T1000 (cell line): ENCODE measurements around the gene CALML4.
A peak's percentile ranks its signal among the peaks of the same experiment; 100 is the strongest.
"Not testable (repeated sequence)": the region's sequence is repeated elsewhere in the genome, so short reads cannot be mapped to it uniquely, and the experiment has no call there.

Experiments used
- DNase-seq: peaks from one replicate; lab custom pipeline; 2025; ENCODE audit warnings: mixed read lengths; lab: John Stamatoyannopoulos, UW

CALML4 gene

GRCh38 chr15:68204776-68205557 lies at the start of gene CALML4:
TSS of gene CALML4 (minus strand) at chr15:68205332. CDS start at chr15:68205247, 85 bp downstream.
- DNase-seq, result no peak

DNA sequence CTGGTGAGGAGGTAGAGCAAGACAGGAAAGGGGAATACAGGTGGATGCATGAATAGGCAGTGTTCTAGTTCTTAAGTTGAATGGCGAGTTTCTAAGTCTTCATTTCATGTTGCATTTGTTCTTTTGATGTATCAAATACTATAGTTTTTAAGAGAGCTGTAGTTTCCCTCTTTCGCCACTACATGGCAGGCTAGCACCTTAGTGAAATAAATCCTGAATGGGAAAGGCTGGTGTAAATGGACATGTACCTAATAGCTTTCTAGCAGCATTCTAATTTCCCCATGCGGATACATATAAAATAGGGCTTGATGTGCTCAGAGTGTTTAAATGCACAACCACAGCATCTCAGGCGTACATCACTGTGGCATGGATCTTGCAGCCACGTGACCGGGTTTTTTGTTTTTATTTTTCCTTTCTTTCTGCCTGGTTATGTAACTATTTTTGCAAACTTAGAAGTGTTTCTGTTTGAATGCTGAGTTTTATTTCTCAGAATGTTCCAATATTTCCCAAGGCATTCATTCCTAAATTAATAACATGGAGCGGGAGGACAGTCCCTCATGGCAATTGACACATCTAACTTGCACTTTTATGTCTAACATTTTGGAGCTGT lies 47.9 kb upstream of the CALML4 start:
- peak; percentile 24 for DNase-seq

GRCh38 chr15:68249058-68249713 lies 44.1 kb upstream of the CALML4 start:
- no peak for DNase-seq

GRCh38 chr15:68244235-68244634 lies 39.1 kb upstream of the CALML4 start:
- DNase-seq, result no peak

DNA sequence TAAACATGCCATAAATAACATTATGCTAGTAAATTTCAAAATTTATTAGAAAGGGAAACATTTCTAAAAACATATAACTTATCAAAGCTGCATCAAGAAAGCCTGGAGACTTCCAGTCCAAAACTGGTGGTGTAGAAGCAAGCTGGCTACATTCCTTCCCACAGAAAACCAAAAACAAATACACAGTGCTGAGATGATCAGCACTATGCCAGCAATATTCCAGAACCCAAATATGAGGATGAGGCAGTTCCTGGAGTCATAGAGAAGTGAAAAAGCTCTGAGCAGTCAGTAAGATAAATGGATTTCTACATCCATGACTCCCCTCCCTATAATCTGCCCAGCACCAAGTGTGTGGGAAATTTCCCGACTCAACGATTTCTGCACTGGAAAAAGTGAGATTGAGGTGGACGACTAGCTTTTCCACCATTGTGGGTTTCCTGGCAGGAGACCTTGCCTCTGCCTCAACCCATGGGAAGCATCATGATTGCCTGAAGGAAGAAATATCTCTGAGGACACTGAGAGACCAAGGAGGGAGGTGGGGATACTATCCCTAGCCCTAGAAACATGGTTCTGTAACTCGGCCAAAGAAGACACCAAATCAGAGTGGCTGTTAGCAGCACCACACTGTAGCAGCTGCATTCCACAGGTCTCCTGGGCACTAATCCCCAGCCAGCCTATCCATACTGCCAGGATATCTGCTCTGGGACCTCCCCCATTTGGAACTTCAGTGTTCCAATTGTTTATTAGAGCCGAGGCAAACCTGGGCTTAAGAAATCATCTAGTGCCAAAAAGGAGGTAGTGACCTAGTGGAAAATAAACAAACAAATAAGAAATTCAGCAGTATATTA lies 36.2 kb upstream of the CALML4 start:
- DNase-seq, result no peak

DNA sequence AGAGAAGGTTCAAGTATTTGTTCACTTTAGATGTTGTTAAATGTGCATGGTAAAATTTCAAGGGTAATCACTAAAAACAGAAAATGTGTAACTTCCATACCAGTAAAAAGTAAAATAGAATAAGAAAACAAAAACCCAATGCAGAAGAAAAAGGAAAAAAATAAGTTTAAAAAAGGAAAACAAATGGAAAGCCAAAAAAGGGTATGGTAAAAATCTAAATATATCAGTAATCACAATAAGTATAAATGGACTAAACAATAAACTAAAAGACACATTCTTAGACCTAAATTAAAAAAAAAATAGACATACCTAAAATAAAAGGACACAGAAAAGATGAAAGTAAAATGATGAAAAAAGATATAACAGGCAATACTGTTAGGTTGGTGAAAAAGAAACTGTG lies 33.9 kb upstream of the CALML4 start:
- no peak for DNase-seq

DNA sequence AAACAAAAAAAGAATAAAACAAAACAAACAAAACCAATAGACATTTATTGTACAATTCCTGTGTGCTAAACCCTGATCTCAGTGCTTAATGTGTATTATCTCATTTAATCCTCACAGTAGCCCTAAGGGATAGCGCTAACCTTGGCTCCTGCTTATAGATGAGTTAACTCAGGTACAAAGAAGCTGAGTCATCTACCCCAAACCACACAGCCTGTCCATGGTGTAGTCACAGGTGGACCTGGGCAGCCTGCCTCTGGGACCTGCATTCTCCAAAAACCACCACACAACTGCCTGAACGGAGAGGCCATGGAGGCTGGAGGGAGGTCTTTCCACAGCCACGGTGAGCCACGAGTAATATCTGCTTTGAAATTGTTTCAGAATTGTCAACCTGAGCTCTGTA lies 29.9 kb upstream of the CALML4 start:
- DNase-seq, result no peak

DNA sequence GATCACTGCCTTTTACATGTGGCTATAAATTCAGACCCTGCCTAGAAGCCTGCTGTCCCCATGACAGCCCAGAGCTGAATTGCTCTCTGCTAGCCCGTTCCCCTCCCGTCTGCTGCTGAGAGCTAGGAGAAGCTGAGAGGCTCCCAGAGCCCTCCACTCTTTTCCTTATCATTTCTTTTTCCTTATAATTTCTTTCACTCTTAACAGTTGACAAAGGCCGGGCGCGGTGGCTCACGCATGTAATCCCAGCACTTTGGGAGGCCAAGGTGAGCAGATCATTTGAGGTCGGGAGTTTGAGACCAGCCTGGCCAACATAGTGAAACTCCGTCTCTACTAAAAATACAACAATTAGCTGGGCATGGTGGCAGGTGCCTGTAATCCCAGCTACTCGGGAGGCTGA lies 29.4 kb upstream of the CALML4 start:
- not testable (repeated sequence) for DNase-seq

GRCh38 chr15:68234060-68234459 lies 28.9 kb upstream of the CALML4 start:
- DNase-seq, result no peak

DNA sequence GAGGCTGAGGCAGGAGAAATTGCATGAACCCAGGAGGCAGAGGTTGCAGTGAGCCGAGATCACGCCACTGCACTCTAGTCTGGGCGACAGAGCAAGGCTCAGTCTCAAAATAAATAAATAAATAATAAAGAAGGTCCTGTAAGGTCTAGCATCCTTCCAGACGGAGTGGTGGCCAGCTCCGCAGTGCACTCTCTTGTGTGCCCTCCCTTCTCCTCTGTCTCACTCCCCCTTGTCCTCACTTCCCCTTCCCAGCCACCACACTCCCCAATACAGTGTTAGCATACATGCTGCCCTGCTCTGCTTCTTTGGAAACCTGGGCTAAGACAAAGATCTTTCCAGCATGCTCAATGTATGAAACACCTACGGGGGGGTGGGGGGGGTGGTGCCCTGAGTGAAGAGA lies 27.8 kb upstream of the CALML4 start:
- DNase-seq, result no peak

GRCh38 chr15:68232449-68232848 lies 27.3 kb upstream of the CALML4 start:
- no peak for DNase-seq

DNA sequence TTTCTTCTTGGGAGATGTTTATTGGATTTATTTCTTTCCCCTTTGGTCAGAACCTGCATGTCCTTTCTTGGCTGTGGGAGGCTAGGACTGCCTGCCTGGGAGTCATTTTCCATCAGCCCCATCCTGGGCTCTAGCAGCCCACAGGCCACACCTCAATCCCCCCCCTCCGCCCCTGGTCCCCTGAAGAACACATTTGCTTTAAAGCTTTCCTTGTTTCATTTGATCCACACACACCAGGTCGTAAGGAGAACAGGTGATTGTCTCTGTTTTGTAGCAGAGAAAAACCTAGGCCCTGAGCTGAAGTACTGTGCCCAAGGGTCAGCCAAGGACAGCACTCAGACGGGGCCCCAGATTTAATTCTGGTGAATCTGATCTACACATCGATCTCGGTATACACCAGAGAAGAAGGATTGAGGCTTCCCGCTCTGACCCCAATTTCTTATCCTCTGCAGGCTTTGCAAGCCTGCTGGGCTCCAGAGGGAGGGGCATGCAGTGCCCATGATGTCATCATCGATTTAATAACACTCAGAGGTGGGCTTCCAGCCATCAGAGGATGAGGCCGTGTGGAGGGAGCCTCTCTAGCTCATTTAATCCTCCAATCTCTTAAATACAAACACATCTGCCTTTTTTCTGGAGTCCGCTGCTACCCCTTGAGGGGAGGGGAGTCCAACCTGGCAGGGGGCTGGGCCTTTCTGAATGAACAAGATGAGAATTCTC lies 26.1 kb upstream of the CALML4 start:
- no peak for DNase-seq

DNA sequence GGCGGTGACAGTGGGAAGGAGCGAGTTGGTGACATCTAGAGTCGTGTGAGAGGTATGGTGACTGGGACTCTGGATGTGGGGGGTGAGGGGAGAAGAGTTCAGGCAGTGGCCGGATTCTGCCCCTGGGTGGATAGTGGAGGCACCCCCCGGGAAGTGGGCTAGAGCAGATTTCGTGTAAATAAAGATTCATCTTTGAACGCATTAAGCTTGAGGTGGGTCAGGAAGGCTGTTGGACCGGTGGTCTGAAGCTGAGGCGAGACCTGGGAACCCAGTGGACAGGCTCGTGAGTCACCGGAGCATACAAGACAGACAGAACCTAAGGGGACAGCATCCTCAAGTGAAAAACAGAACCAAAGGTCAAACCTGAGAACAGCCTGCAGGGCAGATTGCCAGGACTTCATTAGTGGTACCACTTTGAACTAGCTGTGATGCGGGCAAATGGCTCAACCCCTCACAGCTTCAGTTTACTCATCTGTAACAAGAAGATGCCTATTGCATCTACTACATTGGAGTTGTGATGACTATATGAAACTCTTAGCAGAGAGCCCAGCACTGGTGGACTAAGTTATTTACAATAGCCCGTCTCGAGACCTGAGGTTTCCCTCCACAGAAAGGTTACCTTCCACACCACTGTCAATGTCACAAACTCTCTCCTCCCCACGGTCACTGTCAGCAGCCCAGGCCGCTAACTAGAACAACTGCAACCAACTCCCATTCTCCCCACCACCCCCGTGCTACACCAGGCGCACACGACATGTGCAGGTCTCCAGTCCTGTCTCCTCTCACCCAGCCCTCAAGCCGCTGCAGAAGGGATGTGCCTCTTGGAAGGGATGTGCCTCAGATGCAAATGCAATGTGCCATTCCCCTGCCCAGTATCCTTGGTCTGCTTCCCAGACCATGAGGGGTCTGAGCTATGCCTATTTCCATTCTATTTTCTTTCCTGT lies 25.3 kb upstream of the CALML4 start:
- DNase-seq, result no peak

- peak; percentile 72 for DNase-seq
Observed at GRCh38 chr15:68229386-68230156, 24.4 kb upstream of the CALML4 start, which contains the start of gene CLN6. TSS of gene CLN6 (minus strand) at chr15:68229728. CDS start at chr15:68229584, 144 bp downstream.

GRCh38 chr15:68228971-68229385 lies 23.8 kb upstream of the CALML4 start:
- DNase-seq, result no peak

DNA sequence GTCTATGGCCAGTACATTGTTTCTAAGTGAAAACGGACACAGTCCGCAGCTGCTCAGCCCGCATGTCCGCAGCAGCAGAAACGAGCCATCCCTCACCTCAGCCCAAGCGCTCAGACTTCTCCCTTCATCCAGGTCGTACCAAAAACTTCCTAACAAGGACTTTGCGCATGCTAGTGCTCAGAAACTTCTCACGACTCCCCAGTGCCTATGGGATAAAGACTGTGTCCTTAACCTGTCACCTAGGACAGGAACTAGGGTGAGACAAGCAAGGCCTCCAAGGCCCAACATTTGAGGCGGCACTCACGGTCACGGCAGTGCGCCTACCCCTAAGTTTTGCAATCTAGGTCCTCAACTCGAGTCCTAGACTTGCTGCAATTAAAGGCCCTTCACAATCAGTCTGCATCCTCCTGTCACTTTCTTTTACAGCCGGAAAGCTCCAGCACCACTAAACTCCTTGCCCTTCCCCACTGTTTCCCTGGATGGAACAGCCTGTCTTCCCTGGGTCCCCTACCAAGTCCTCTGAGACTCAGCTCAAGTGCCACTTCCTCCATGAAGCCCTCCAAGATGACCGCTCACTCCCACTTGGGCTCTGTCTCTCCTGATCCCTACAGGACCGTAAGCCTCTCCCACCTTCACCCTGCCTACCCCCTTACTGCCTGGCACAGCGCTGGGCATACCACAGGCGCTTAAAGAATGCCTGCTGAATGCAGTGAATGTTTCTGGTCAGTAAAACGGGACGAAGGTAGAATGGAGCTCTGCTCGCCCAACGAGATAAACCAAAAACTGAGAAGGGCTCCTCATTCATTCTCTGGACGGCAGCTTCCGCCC lies 23.2 kb upstream of the CALML4 start:
- DNase-seq, result no peak

DNA sequence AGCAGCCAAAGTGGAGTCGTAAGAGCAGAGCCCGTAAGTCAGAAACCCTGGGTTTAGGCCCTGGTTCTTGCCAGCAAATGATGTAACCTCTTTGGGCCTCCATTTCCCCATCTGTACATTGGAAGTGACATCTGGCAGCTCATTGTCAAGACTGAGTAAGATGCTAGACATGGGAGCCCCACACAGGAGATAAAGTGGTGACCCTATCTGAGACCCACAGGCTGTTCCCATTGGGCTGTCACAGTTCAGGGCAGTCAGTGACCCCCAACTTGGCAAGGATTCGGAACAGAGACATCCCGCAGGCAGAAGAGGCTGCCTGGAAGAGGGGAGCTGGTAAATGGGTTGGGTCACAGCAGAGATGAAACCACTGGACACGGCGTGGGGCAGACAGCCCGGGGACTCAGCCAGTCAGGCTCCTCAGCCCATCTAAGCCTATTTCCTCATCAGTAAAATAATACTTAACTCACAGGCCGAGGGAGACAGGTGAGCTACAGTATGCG lies 22.6 kb upstream of the CALML4 start:
- no peak for DNase-seq

GRCh38 chr15:68225442-68225841 lies 20.3 kb upstream of the CALML4 start:
- not testable (repeated sequence) for DNase-seq
